ENCODE measurements around the gene TOR4A.

The TOR4A gene

DNA sequence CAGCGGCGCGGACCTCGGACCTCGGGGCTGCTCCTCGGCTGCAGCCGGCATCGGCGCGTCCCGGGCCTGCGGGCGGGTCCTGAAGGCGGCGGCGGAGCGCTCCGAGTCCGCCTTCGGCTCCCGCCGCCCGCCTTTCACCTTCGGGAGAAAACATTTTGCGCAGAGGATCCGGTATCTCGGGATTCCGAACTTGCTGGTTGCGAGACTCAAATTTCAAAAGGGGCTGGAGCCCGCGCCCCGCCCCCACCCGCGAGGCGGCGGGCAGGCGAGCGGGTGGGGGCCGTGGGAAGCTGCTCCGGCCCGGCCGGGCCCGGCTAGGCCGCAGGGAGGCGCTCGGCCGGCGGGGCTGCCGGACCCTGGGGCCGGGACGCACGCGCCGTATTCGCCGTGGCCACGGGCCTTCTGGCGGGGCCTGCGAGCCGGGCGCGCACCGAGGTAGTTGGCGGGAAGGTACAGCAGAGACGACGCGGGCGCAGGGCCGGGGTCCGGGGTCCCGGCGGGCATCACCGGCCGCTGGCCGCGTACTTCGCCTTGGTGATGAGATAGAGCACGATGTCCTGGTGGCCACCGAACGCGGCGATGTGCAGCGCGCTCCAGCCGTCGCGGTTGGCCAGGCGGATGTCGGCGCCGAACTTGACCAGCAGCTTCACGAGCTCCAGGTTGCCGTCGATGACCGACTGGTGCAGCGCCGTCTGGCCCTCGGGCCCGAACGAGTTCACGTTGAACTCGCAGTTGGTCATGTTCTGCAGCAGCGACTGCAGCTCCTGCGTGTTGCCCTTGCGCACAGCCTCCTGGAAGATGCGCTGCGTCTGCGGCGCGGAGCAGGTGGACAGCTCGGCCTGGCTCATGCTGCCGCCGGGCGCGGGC lies 23.8 kb downstream of the TOR4A start:
- no peaks in the 10 kb centered on the region for H3K9me3 ChIP-seq (ENCODE audit: insufficient read depth, low read depth, low read length)
- peak overlapping the region; percentile 84 for H3K9ac ChIP-seq (ENCODE audit: low read depth, low read length)
- peak overlapping the region; percentile 86; the same call in 1 of the 2 replicates for H3K27ac ChIP-seq (ENCODE audit: low read depth, low read length)
- peak overlapping the region; percentile 93 for H3K4me3 ChIP-seq (ENCODE audit: low read length)
- peaks cover 43% of the 10 kb centered on the region for H3K4me1 ChIP-seq (ENCODE audit: insufficient read depth, low read length)
- H3K27me3 ChIP-seq (ENCODE audit: insufficient read depth, low read length) = peaks cover 31% of the 10 kb centered on the region
- no peaks in the 10 kb centered on the region for H3K36me3 ChIP-seq (ENCODE audit: insufficient read depth, low read length)
- WGBS = under 1% methylated on average over 115 of the region's 115 CpGs

DNA sequence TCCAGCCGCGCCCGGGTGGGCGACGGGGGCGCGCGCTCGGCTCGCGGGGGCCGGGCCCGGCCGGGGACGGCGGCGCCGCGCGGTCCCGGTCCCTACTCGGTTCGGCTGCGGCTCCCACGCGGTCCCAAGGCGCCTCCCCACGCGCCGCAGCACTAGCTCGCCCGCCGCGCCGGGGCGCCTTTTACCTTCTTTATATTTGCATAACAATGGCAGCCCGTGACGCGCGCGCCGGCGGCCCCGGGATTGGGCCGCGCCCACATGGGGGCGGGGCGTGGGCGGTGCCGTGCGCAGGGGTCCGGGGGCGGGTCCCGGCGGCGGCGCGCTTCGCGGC lies 24.6 kb downstream of the TOR4A start, which contains the start of gene NRARP:
TSS of gene NRARP (minus strand) at position 154 of the 331 bp plus-strand sequence. CDS start 343 bp downstream, outside the sequence.
- Histone ChIP-seq H3K4me3 (ENCODE audit: low read length) (peak within 1 kb of the TSS; percentile 93), H3K27ac (ENCODE audit: low read depth, low read length) (peak within 1 kb of the TSS; percentile 86; the same call in 1 of the 2 replicates), H3K9ac (ENCODE audit: low read depth, low read length) (peak within 1 kb of the TSS; percentile 84), H3K4me1 (ENCODE audit: insufficient read depth, low read length) (peaks cover 43% of the 10 kb centered on the region), H3K27me3 (ENCODE audit: insufficient read depth, low read length) (peaks cover 24% of the 10 kb centered on the region), H3K9me3 (ENCODE audit: insufficient read depth, low read depth, low read length) (no peaks in the 10 kb centered on the region), H3K36me3 (ENCODE audit: insufficient read depth, low read length) (no peaks in the 10 kb centered on the region)
- WGBS = under 1% methylated on average over 60 of the region's 60 CpGs

DNA sequence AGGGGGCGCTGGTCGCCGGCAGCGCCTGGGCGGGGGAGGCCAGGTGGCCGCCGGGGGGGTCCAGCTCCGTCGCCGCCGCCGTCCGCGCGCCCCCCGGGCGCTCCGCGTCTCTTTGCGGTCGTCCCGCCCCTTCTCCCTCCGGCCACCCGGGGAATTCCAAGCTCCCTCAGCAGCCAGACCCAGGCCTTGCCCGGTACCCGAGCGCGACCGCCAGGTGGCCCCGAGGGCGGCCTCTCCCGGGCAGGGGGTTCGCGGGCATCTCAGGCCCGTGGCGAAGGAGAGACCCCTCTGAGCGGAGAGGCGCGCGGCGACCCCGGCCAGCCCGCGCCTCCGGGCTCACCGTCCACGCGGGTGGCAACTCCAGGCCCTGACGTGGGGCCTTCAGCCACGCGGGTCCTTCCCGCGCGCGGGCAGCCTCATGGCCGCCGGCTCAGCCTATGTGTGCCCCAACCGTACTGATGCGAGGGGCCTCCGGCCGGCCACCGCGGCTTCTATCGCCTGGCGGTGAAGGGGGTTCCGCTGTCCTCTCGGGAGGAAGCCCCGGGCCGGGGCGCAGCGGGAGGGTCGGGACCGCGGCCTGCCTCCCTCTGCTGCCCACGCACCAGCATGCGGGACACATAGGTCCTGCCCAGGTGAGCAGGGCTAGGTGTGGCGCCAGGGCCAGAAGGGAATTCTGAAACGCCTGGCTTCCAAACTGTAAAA lies 25.1 kb downstream of the TOR4A start:
- H3K27me3 ChIP-seq (ENCODE audit: insufficient read depth, low read length) = peaks cover 19% of the 10 kb centered on the region
- peaks cover 48% of the 10 kb centered on the region for H3K4me1 ChIP-seq (ENCODE audit: insufficient read depth, low read length)
- 3% methylated on average over 78 of the region's 78 CpGs for WGBS
- H3K9me3 ChIP-seq (ENCODE audit: insufficient read depth, low read depth, low read length) = no peaks in the 10 kb centered on the region
- no peaks in the 10 kb centered on the region for H3K36me3 ChIP-seq (ENCODE audit: insufficient read depth, low read length)
- no peak overlapping the region for H3K27ac ChIP-seq (ENCODE audit: low read depth, low read length)
- peak overlapping the region; percentile 53 for H3K4me3 ChIP-seq (ENCODE audit: low read length)
- peak overlapping the region; percentile 54; the same call in 1 of the 2 replicates for H3K9ac ChIP-seq (ENCODE audit: low read depth, low read length)

DNA sequence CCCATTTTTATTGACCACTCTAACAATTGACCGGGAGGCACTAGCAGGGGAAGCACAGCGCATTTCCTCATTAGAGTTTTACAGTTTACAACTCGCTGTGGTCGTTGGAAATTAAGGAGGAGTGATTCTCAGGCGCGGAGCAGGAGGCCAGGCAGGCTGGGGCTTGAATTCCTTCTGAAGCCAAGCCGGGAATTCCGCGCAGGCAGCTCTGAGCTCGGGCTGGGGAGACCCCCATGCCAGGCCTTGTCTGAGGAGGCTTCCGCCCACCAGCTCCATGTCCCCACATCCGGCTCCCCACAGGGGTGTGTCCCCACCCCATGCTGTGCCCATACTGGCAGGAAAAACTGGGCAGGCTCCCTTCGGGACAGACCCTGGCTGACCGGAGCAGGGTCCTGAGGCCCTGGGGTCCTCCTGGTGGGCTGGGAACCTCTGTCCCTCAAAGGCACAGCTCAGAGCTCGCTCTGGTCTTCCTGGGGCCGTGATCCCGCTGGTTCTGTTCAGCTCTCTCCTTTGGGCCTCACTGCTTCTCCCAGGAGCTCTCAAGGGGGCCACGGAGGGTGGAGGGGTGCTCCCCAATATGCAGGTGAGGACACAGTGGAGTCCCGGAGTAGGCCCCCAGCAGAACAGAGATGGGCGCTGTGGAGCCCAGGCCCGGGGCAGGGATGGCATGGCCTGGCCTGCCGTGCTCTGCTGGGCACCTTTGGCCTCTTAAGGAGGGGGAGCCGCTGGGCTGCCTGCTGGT lies 25.8 kb downstream of the TOR4A start:
- peak overlapping the region; percentile 53 for H3K4me3 ChIP-seq (ENCODE audit: low read length)
- H3K4me1 ChIP-seq (ENCODE audit: insufficient read depth, low read length) = peaks cover 44% of the 10 kb centered on the region
- no peaks in the 10 kb centered on the region for H3K36me3 ChIP-seq (ENCODE audit: insufficient read depth, low read length)
- no peaks in the 10 kb centered on the region for H3K9me3 ChIP-seq (ENCODE audit: insufficient read depth, low read depth, low read length)
- H3K9ac ChIP-seq (ENCODE audit: low read depth, low read length) = no peak overlapping the region
- H3K27ac ChIP-seq (ENCODE audit: low read depth, low read length) = no peak overlapping the region; the same call in 1 of the 2 replicates
- 49% methylated on average over 23 of the region's 23 CpGs for WGBS
- H3K27me3 ChIP-seq (ENCODE audit: insufficient read depth, low read length) = peaks cover 19% of the 10 kb centered on the region

DNA sequence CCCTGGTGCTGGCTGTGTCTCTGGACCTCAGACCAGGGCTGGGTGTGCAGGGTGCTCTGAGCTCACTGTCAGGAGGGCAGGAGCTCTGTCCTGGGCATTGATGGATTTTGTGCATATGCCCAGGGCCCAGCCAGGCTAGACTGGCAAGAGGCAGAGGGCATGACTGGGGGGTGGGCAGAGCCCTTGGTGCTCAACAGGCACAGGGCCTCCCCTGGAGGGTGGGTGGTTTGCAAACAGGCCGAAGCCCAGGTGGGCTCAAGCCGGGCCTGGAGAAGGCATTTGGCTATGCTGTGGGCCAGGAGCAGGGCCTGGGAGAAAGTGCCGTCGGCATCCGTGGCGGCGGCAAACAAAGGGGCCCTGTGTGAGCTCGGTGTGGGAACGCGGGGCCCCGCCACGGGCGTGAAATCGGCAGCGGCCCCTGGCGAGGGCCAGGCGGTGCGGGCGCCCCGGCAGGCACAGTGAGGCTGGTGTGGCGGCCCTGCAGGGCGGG lies 26.4 kb downstream of the TOR4A start:
- WGBS = 89% methylated on average over 22 of the region's 22 CpGs
- Histone ChIP-seq H3K9ac (ENCODE audit: low read depth, low read length) (no peak overlapping the region), H3K36me3 (ENCODE audit: insufficient read depth, low read length) (no peaks in the 10 kb centered on the region), H3K9me3 (ENCODE audit: insufficient read depth, low read depth, low read length) (no peaks in the 10 kb centered on the region), H3K27me3 (ENCODE audit: insufficient read depth, low read length) (peaks cover 19% of the 10 kb centered on the region), H3K27ac (ENCODE audit: low read depth, low read length) (no peak overlapping the region), H3K4me1 (ENCODE audit: insufficient read depth, low read length) (peaks cover 39% of the 10 kb centered on the region), H3K4me3 (ENCODE audit: low read length) (no peak overlapping the region)

DNA sequence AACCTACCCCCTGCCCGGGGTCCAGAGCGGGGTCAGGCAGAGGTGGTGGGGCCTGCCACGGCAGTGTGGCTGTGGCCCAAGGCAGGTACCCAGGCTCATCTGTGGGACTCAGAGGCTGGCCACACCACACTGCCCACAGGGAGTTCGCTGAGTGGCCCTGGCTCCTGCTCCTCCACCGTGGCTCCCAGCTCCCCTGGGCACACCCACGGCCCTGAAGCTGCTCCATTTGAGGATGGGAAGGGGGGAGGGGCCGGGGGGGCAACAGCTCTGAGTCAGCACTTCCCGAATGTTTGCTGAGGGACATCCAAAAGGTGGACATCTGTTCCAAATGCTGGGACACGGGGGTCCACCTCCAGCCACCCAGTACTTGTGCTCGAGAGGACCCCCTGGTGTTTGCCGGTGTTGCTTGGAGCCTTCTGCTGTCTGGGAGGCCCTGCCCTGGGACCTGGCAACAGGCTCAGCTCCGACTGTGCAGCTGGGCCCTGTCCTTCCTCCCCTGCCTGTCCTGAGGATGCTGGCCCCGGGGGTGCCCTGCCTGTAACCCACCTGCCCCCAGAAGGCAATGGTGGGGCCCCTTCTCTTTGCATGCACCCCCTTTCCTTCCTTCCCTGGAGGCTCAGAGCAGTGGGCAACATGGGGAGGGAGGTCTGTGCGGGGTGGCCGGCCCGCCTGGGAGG lies 27.0 kb downstream of the TOR4A start:
- H3K4me1 ChIP-seq (ENCODE audit: insufficient read depth, low read length) = peaks cover 33% of the 10 kb centered on the region
- no peak overlapping the region for H3K27ac ChIP-seq (ENCODE audit: low read depth, low read length)
- H3K9ac ChIP-seq (ENCODE audit: low read depth, low read length) = no peak overlapping the region
- 76% methylated on average over 16 of the region's 16 CpGs for whole genome bisulfite sequencing
- no peaks in the 10 kb centered on the region for H3K9me3 ChIP-seq (ENCODE audit: insufficient read depth, low read depth, low read length)
- H3K4me3 ChIP-seq (ENCODE audit: low read length) = no peak overlapping the region
- peaks cover 19% of the 10 kb centered on the region for H3K27me3 ChIP-seq (ENCODE audit: insufficient read depth, low read length)
- no peaks in the 10 kb centered on the region for H3K36me3 ChIP-seq (ENCODE audit: insufficient read depth, low read length)

DNA sequence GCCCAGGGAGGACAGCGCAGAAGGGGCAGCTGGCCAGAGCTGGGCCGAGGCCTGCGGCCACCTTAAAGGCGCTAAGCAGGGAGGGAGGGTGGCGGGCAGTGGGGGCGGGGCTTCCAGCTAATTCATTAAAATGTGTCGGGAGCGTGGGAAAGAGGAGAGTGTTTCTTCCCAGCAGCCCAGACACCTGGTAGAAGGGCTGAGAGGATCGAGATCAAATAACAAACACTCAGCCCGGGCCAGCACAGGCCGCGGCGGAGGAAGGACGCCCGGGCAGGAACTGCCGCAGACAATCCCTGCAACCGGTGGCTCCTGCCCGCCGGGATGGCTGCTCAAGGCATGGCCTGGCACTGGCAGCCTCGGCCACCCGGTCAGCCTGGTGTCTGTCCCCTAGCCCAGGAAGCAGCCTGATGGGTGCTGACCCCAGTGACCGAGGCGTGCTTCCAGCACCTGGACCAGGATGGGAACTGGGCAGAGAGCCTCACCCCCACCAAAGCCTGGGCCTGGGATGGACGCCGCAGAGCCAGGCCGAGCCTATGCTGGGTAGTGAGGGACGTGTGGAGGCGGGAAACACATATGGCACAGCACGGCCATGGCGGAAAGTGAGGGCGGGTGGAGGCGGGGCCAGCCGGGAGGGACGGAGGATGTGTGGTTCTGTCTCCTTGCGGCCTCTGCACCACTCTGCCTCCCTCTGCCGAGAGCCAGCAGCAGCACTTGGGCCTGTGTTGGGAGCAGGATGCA lies 27.7 kb downstream of the TOR4A start:
- no peak overlapping the region for H3K9ac ChIP-seq (ENCODE audit: low read depth, low read length)
- H3K4me3 ChIP-seq (ENCODE audit: low read length) = no peak overlapping the region
- H3K4me1 ChIP-seq (ENCODE audit: insufficient read depth, low read length) = peaks cover 26% of the 10 kb centered on the region
- WGBS = 57% methylated on average over 36 of the region's 36 CpGs
- H3K36me3 ChIP-seq (ENCODE audit: insufficient read depth, low read length) = no peaks in the 10 kb centered on the region
- H3K9me3 ChIP-seq (ENCODE audit: insufficient read depth, low read depth, low read length) = no peaks in the 10 kb centered on the region
- H3K27ac ChIP-seq (ENCODE audit: low read depth, low read length) = peak overlapping the region; percentile 30; the same call in 1 of the 2 replicates
- H3K27me3 ChIP-seq (ENCODE audit: insufficient read depth, low read length) = peaks cover 15% of the 10 kb centered on the region

DNA sequence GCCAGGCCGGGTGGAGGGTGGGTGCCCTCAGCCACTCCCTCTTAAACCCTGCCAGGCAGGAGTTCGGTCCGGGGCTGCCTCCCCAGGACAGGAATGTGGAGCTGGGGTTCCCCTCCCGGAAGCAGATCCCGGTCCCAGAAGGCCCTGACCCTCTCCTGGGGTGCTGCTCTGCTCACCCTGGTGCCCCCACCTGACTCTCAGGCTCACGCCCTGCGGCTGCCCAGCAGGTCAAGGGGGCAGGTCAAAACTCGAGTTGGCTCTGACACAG lies 28.2 kb downstream of the TOR4A start:
- Histone ChIP-seq H3K9me3 (ENCODE audit: insufficient read depth, low read depth, low read length) (no peaks in the 10 kb centered on the region), H3K9ac (ENCODE audit: low read depth, low read length) (no peak overlapping the region), H3K36me3 (ENCODE audit: insufficient read depth, low read length) (no peaks in the 10 kb centered on the region), H3K4me3 (ENCODE audit: low read length) (no peak overlapping the region), H3K4me1 (ENCODE audit: insufficient read depth, low read length) (peaks cover 29% of the 10 kb centered on the region), H3K27ac (ENCODE audit: low read depth, low read length) (no peak overlapping the region), H3K27me3 (ENCODE audit: insufficient read depth, low read length) (peaks cover 15% of the 10 kb centered on the region)
- WGBS = 73% methylated on average over 8 of the region's 8 CpGs

DNA sequence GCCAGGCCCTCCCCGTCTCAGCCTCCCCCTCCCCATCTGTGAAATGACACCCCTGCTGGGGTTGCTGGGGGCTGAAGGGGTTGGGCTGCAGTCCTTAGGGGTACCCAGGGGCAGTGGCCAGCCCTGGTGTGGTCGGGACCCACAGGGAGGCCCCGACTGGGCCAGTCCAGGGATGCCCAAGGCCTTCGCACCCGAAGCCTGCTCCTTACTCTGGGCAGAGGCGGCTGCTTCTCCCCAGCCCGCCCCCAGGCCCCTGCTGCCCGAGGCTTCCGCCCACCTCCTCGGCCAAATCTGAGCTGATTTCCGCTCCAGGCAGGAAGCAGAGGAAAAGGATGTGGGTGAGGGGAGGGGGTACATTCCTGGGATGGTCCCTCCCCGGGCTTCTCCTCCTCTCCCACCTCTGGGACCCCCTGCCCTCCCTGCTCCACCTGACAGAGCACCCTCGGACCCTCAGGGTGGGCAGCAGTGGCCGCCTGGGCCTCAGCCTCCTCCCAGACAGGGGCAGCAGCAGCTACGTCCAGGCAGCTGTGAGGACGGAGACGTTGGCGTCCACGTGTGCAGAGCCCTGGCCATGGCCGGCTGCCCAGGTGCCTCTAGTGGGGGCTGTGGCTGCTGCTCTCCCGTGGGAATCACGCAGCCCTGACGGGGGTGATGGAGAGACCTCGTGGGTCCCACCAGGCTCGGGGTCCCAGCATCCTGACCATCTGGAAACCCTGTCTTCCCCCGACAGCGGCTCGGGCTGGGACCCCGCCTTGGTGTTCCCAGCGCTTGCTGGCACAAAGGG lies 28.7 kb downstream of the TOR4A start:
- H3K27ac ChIP-seq (ENCODE audit: low read depth, low read length) = no peak overlapping the region
- H3K9me3 ChIP-seq (ENCODE audit: insufficient read depth, low read depth, low read length) = no peaks in the 10 kb centered on the region
- peaks cover 31% of the 10 kb centered on the region for H3K4me1 ChIP-seq (ENCODE audit: insufficient read depth, low read length)
- no peak overlapping the region for H3K9ac ChIP-seq (ENCODE audit: low read depth, low read length)
- peaks cover 15% of the 10 kb centered on the region for H3K27me3 ChIP-seq (ENCODE audit: insufficient read depth, low read length)
- H3K4me3 ChIP-seq (ENCODE audit: low read length) = no peak overlapping the region
- no peaks in the 10 kb centered on the region for H3K36me3 ChIP-seq (ENCODE audit: insufficient read depth, low read length)
- 79% methylated on average over 28 of the region's 30 CpGs for WGBS

DNA sequence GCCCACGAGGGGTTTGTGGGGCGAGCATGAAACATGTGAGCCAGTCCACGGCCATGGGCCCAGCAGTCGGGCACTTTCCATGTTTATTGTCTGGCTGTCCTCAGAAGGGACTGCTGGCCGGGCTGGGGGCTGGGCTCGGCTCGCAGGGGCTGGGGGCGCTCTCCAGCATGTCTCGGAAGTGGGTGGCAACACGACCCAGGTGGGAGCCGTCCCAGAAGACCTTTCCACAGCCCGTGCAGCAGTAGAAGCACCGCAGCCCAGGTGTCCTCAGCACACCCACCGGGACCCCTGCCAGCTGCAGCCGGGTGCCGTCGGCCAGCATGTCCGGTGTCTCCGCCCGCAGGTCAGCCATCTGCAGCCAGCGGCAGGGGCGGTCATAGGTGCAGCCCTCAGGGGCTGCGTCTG lies 29.3 kb downstream of the TOR4A start:
- Histone ChIP-seq H3K9ac (ENCODE audit: low read depth, low read length) (no peak overlapping the region), H3K4me3 (ENCODE audit: low read length) (no peak overlapping the region), H3K9me3 (ENCODE audit: insufficient read depth, low read depth, low read length) (no peaks in the 10 kb centered on the region), H3K36me3 (ENCODE audit: insufficient read depth, low read length) (no peaks in the 10 kb centered on the region), H3K27me3 (ENCODE audit: insufficient read depth, low read length) (peaks cover 15% of the 10 kb centered on the region), H3K27ac (ENCODE audit: low read depth, low read length) (no peak overlapping the region), H3K4me1 (ENCODE audit: insufficient read depth, low read length) (peaks cover 31% of the 10 kb centered on the region)
- WGBS = 91% methylated on average over 23 of the region's 23 CpGs
